Renal pelvis (tissue), 12 donors: Measurements from ENCODE around the gene DYNLT4. TPM values are rescaled to one million over a fixed set of nuclear protein-coding genes. Genes with fewer than 3 reads are reported as not detected.
"Not testable (repeated sequence)": the region's sequence is repeated elsewhere in the genome, so short reads cannot be mapped to it uniquely, and the experiment has no call there.

Experiments used
- DNase-seq: peaks from one replicate; pipeline ENCODE4 v3.0.0-alpha.2; 2013
- long read RNA-seq, 16 experiments: transcript quantifications; one replicate each; lab custom pipeline, GENCODE V29; 2026
- polyA plus RNA-seq, 3 donors: library from polyadenylated mRNA; unstranded; fragments of 120-200 nt; gene quantifications; one replicate each; pipeline ENCODE4 v1.2.1, GENCODE V29; 2013; ENCODE audit not compliant: insufficient read length in 3 of 3

DYNLT4 gene
- polyA plus RNA-seq: under 1 TPM in 2 of 3 donors, not detected in 1; 0.19 to 0.42 TPM
- long read RNA-seq, donor 1, partial matches to known transcripts: 0 of 1 reads
- long read RNA-seq, donor 1, other reads (novel, unspliced or antisense): 0 of 1 reads
- long read RNA-seq, donor 2, partial matches to known transcripts: 0 of 2 reads
- long read RNA-seq, donor 2, other reads (novel, unspliced or antisense): 0 of 2 reads
- long read RNA-seq, donor 3, transcript TCTEX1D4-201 (1 exons, 763 nt): major isoform, 7 of 7 reads
- long read RNA-seq, donor 3, partial matches to known transcripts: 0 of 7 reads
- long read RNA-seq, donor 3, other reads (novel, unspliced or antisense): 0 of 7 reads
- long read RNA-seq, donor 4, transcript TCTEX1D4-201 (1 exons, 763 nt): major isoform, 8 of 8 reads
- long read RNA-seq, donor 4, partial matches to known transcripts: 0 of 8 reads
- long read RNA-seq, donor 4, other reads (novel, unspliced or antisense): 0 of 8 reads
- long read RNA-seq, donor 5, partial matches to known transcripts: 0 of 4 reads
- long read RNA-seq, donor 5, other reads (novel, unspliced or antisense): 0 of 4 reads
- long read RNA-seq, donor 6, transcript TCTEX1D4-201 (1 exons, 763 nt): major isoform, 9 of 9 reads
- long read RNA-seq, donor 6, partial matches to known transcripts: 0 of 9 reads
- long read RNA-seq, donor 6, other reads (novel, unspliced or antisense): 0 of 9 reads
- long read RNA-seq, donor 7, partial matches to known transcripts: 0 of 4 reads
- long read RNA-seq, donor 7, other reads (novel, unspliced or antisense): 0 of 4 reads
- long read RNA-seq, donor 8, partial matches to known transcripts: 0 of 3 reads
- long read RNA-seq, donor 8, other reads (novel, unspliced or antisense): 0 of 3 reads
- long read RNA-seq, donor 9, transcript TCTEX1D4-201 (1 exons, 763 nt): major isoform, 7 of 7 reads
- long read RNA-seq, donor 9, partial matches to known transcripts: 0 of 7 reads
- long read RNA-seq, donor 9, other reads (novel, unspliced or antisense): 0 of 7 reads
- long read RNA-seq, donor 10, transcript TCTEX1D4-201 (1 exons, 763 nt): major isoform, 6 of 6 reads
- long read RNA-seq, donor 10, partial matches to known transcripts: 0 of 6 reads
- long read RNA-seq, donor 10, other reads (novel, unspliced or antisense): 0 of 6 reads
- long read RNA-seq, donor 11, partial matches to known transcripts: 0 of 3 reads
- long read RNA-seq, donor 11, other reads (novel, unspliced or antisense): 0 of 3 reads
- long read RNA-seq, donor 12, partial matches to known transcripts: 0 of 3 reads
- long read RNA-seq, donor 12, other reads (novel, unspliced or antisense): 0 of 3 reads
- long read RNA-seq, donor 13, transcript TCTEX1D4-201 (1 exons, 763 nt): major isoform, 5 of 5 reads
- long read RNA-seq, donor 13, partial matches to known transcripts: 0 of 5 reads
- long read RNA-seq, donor 13, other reads (novel, unspliced or antisense): 0 of 5 reads
- long read RNA-seq, donor 14: 0 reads
- long read RNA-seq, donor 15, transcript TCTEX1D4-201 (1 exons, 763 nt): major isoform, 16 of 16 reads
- long read RNA-seq, donor 15, partial matches to known transcripts: 0 of 16 reads
- long read RNA-seq, donor 15, other reads (novel, unspliced or antisense): 0 of 16 reads
- long read RNA-seq, donor 16, transcript TCTEX1D4-201 (1 exons, 763 nt): major isoform, 8 of 8 reads
- long read RNA-seq, donor 16, partial matches to known transcripts: 0 of 8 reads
- long read RNA-seq, donor 16, other reads (novel, unspliced or antisense): 0 of 8 reads

- DNase-seq: no peak
Measured at GRCh38 chr1:44806704-44807363, at the start of gene DYNLT4. Gene DYNLT4, minus strand, starts transcription at chr1:44807351. Its CDS starts 683 bp downstream, at chr1:44806668.

- DNase-seq: no peak
Measured at GRCh38 chr1:44855742-44856141, 48.6 kb upstream of the DYNLT4 start.

GRCh38 chr1:44854970-44855369 lies 47.8 kb upstream of the DYNLT4 start:
- no peak for DNase-seq

GRCh38 chr1:44853201-44853600 lies 46.0 kb upstream of the DYNLT4 start:
- DNase-seq: no peak

GRCh38 chr1:44851308-44851707 lies 44.2 kb upstream of the DYNLT4 start:
- DNase-seq: no peak

- no peak for DNase-seq
Measured at GRCh38 chr1:44849575-44850132, 42.5 kb upstream of the DYNLT4 start.

- no peak for DNase-seq
Measured at GRCh38 chr1:44848456-44849181, 41.5 kb upstream of the DYNLT4 start.

- no peak for DNase-seq
Measured at GRCh38 chr1:44847845-44848244, 40.7 kb upstream of the DYNLT4 start.

- DNase-seq: no peak
Measured at GRCh38 chr1:44846985-44847384, 39.8 kb upstream of the DYNLT4 start.

- DNase-seq: peak; percentile 93
Measured at GRCh38 chr1:44842862-44843655, 35.9 kb upstream of the DYNLT4 start, which contains the start of gene PTCH2. Gene PTCH2, minus strand, starts transcription at chr1:44843253. Its CDS starts 321 bp downstream, at chr1:44842932.

GRCh38 chr1:44842486-44842861 lies 35.3 kb upstream of the DYNLT4 start:
- no peak for DNase-seq

- no peak for DNase-seq
Measured at GRCh38 chr1:44839576-44839975, 32.4 kb upstream of the DYNLT4 start.

GRCh38 chr1:44838294-44838693 lies 31.1 kb upstream of the DYNLT4 start:
- DNase-seq: not testable (repeated sequence)

GRCh38 chr1:44835738-44836675 lies 28.9 kb upstream of the DYNLT4 start:
- DNase-seq: peak; percentile 74

GRCh38 chr1:44834328-44834727 lies 27.2 kb upstream of the DYNLT4 start:
- no peak for DNase-seq

GRCh38 chr1:44832056-44832705 lies 25.0 kb upstream of the DYNLT4 start:
- no peak for DNase-seq

- DNase-seq: no peak
Measured at GRCh38 chr1:44831516-44831915, 24.4 kb upstream of the DYNLT4 start.
